ENCODE data around the gene TGFBR3.
"Not testable (repeated sequence)": the region's sequence is repeated elsewhere in the genome, so short reads cannot be mapped to it uniquely, and the experiment has no call there.

The TGFBR3 gene

DNA sequence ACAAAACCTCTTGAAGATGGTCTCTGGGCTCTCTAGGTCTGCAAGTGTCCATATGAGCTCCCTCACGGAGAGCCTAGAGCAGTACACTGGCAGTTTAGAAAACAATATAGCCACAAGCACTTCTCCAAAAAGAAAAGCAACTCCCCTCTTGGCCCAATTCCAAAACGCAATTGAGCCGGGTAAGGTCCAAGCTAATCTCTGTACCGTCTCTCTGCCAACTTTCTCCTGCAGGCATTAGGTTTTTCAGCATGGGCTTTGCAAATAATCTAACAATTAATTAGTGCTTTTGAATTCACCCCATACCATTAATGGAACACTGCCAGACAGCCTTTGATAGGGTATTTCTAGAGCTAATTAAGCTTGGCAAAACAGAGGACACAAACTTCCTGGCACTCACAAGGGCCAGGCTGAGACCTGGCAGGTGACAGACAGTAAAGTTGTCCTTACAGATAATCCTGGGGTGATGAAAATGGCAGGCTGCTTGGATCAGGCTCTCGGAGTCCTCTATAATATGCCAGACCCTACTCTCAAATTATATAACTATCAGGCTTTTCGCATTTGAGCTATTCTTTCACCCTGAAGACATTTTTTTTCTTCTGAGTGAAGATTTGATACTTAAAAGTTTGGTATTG, 39.8 kb downstream of the TGFBR3 start:
- DNase-seq, result no peak

- DNase-seq, result no peak
Observed at GRCh38 chr1:91844862-91845528, 41.0 kb downstream of the TGFBR3 start.

- DNase-seq, result no peak
Observed at GRCh38 chr1:91843843-91844242, 42.1 kb downstream of the TGFBR3 start.

DNA sequence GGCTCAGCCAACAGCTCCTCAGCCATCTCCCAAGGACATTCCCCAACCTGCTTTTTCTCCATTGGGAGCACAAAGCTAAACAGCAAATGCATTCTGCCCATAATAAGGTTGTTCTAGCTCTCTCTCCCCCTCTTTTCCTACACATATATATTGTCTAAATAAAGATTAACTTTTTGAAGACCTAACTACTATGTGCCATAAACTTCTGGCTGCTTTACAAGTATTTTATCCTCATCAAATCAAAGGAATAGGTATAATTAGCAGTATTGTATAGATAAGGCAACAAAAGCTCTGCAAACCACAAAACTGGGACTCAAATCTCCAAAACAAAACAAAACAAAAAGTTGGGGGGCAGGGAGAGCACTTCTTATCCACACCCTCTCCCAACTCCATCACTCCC, 43.4 kb downstream of the TGFBR3 start:
- no peak for DNase-seq

DNA sequence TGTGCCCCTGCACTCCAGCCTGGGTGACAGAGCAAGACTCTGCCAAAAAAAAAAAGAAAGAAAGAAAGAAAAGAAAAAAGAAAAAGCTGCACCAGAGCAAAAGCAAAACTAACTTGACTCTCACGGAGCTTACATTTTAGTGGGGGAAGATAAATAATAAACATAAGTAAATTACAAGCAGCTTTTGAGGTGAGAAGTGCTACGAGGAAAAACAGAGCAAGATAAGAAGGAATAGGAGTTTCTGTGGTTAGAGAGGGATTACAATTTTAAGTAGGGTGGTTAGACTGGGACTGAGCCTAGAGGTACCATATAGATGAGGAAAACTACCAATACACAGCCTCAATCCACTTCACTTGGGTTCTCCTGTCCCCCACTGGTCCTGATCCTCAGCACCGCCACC, 43.9 kb downstream of the TGFBR3 start:
- no peak for DNase-seq

- DNase-seq, result not testable (repeated sequence)
Observed at GRCh38 chr1:91840276-91840675, 45.7 kb downstream of the TGFBR3 start.

GRCh38 chr1:91836331-91837040, 49.5 kb downstream of the TGFBR3 start:
- no peak for DNase-seq

DNA sequence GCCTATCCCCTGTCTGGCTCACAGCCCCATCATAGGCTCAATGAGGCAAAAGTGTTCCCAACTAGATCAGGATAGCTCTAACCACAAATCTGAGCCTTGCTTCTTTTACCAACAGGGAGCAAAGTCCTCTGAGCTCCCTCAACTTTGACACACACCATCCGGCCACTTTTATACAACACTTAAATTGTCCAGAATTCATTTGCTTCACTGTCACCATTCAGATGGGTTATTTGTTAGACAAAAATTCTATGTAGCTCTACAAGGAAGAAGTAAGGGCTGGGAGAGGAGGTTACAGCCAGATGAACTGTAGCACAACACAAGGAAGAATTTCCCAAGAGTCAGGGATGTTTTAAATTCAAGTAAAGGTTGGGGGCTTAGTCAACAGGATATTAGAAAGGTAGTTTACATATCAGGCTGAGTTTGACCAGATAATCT, 50.8 kb downstream of the TGFBR3 start:
- no peak for DNase-seq

- not testable (repeated sequence) for DNase-seq
Observed at GRCh38 chr1:91834549-91834948, 51.4 kb downstream of the TGFBR3 start.

GRCh38 chr1:91833946-91834345, 52.0 kb downstream of the TGFBR3 start:
- no peak for DNase-seq

DNA sequence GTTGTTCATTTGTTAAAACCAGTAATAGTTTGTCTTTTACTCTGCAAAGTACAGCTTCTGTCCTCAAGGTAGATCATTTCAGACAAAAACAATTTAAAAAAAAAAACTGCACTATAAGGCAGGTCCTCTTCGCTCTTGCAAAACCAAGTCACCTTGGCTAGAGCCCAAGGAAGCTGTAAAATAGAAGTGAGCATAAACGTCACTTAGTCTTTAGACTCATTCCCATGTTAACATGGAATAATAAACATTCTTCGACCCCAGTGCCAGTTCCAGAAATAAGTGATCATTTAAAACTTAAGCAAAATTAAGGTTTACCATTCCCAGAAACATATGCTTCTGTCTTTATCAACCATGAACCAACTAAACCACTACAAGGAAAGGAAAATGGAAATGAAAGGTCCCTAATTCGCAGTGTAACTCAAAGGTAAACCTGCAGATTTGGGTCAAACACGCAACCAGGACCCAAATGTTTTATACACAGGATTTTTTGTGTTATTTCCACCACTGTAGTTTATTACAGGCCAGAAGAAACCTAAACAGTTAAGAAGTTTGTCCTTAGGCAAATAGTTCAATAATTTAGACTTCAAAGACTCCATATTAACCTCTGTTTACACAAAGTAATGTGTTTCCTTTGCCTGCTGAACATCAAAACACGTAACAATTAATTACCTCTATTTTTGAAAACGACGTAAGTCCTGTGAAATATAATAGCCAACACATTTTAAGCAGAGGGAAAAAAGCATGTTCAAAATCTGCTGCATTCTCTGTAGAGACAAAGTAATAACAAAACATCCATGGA, 54.6 kb downstream of the TGFBR3 start:
- DNase-seq, result no peak

DNA sequence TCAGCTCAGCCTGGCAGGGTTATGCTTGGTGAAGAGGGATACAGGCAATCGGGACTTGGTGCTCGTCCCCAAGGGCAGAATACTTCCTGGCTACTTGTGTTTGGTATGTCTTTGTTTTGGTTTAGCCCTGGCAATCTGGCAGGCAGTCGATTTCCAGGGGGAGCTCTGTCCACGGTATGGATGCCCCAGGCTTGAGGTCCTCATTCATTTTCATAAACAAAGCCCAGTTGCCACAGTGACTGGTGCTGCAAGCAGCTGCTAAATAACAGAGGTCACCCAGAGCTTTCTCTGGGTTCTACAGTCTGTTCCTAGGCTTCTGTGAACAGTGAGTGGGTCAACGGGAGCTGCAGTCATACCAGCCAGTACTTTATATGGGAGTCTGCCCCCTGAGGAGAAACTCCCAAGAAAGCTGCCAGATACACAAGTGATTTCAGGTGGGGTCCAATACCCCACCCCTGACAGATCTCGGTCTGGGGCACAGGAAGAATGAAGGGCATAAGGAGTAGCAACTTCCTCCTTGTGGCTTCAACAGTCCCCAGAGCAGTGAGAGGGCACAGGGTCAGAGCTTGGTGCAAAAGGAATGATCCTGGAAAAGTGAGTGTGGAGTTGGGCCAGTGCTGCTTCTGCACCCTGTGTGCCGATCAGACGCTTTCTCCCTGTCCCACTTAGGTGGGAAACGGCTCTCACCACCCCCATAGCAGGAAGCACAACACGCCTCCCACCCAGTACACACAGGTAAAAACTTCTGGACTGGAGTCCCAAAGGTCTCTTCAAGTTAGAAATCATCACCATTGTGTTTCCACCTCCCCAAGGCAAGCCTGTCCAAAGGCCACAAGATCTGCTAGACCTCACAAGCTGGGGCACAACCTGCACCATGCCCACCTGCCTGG, 55.5 kb downstream of the TGFBR3 start:
- no peak for DNase-seq

GRCh38 chr1:91829293-91830153, 56.4 kb downstream of the TGFBR3 start:
- DNase-seq, result no peak

DNA sequence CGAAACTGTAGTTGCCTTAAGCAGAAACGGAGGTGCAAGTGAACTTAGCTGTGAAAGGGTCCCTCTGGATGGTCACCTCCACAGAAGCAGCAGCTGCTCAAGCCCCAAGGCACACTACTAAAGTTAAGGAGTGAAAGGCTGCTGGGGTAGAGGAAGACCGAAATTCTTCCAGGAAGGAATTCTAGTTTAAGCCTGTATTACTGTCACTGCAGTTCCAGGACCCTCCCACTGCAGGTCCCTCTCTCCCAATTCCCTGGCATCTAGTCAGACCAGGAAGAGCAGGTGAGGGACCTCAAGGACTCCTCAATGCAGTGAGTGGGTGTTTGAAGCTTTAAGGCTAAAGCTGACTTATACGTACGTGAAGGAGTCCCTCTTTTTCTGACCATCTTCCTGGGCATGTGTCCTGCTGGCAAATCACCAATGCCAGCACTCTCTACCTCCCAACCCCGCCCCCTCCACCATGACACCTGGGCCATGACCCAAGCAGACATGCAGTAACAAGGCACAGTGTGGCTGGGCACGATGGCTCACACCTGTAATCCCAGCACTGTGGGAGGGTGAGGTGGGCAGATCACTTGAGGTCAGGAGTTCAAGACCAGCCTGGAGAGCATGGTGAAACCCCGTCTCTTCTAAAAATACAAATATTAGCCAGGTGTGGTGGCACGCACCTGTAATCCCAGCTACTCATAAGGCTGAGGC, 57.2 kb downstream of the TGFBR3 start:
- no peak for DNase-seq

GRCh38 chr1:91827459-91828321, 58.3 kb downstream of the TGFBR3 start:
- no peak for DNase-seq

- no peak for DNase-seq
Observed at GRCh38 chr1:91827087-91827458, 58.9 kb downstream of the TGFBR3 start.

DNA sequence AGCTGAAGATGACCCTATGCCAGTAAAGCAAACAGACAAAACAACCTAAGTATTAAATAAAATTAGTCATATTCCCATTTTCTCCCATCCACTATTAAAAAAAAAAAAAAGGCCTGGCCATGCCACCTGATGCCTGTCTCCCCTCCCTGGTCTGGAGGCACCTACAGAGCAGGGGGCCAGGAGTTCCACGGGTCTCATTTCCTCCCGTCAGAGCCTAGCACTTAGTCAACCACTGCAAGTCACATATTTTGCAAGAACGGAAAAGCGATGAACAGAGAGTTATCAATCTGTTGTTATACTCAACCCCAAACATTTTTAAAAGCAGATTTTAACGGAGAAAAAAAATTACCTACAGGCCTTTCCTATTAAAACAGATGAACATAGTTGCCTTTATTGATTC, 59.3 kb downstream of the TGFBR3 start:
- DNase-seq, result no peak

- DNase-seq, result no peak
Observed at GRCh38 chr1:91826248-91826647, 59.7 kb downstream of the TGFBR3 start.

DNA sequence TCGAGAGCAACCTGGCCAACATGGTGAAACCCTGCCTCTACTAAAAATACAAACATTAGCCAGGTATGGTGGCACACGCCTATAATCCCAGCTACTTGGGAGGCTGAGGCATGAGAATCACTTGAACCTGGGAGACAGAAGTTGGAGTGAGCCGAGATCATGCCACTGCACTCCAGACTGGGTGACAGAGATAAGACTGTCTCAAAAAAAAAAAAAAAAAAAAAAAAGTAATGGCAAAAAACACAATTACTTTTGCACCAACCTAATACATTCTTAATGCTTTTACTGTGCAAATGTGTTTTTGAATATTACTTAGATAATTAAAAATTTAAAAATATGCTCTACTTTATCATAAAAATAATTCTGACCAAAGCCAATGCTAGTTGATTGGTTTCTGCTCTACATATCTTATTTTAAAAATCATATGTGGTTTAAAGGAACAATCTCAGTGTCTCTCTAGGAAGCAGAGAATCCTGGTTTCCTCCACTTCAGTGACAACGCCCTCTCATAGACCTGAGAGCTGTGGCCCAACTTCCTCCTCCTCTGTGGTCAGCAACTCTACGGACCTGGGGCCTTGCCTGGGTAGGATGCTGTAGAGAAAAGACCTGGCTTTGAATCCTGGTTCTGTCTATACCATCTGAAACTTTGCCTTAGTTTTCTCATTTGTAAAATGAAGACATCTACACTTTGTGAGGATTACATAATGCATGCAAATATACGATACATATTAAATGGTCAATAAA, 64.7 kb downstream of the TGFBR3 start:
- DNase-seq, result no peak

All from activated CD4-positive, alpha-beta T cell treated with anti-CD3 and anti-CD28 coated beads, Interleukin-2, amount 50 U/mL, for 1 hour (primary cell).